ENCODE data around the gene SLC29A3. TPM values are rescaled to one million over a fixed set of nuclear protein-coding genes. Genes with fewer than 3 reads are reported as not detected.

The SLC29A3 gene
- total and polyA plus RNA-seq, 7 donors = 0.64 to 2.2 (median 0.81) TPM

- no peak for DNase-seq
- Histone ChIP-seq H3K4me3 (no peak overlapping the region), H3K9me3 (no peaks in the 10 kb centered on the region), H3K27me3 (ENCODE audit: insufficient read depth in 3 of 3, low read length in 2 of 3) (no peaks in the 10 kb centered on the region), H3K27ac (no peak overlapping the region), H3K4me1 (no peaks in the 10 kb centered on the region), H3K36me3 (ENCODE audit: insufficient read depth in 1 of 2, low read depth in 1 of 2) (peaks cover 0 to 3% of the 10 kb centered on the region in 2 donors)
- TF ChIP-seq CTCF (IDR thresholded peaks at IDR 0.05) = no peak
- WGBS, 3 donors = 75 to 86% (median 77%) methylated on average over 2 of the region's 2 CpGs
- no peak for ATAC-seq
- intact Hi-C loops (cut with DNase I) = no loop called here
These were observed 48.2 kb downstream of the SLC29A3 start for GRCh38 chr10:71367271-71367670.

- ATAC-seq (no peak), DNase-seq (no peak)
- H3K9me3 ChIP-seq = no peaks in the 10 kb centered on the region
- no peaks in the 10 kb centered on the region for H3K4me1 ChIP-seq
- H3K27ac ChIP-seq = no peak overlapping the region
- no peaks in the 10 kb centered on the region for H3K27me3 ChIP-seq (ENCODE audit: insufficient read depth in 3 of 3, low read length in 2 of 3)
- 91 to 100% (median 96%) methylated on average over 1 of the region's 1 CpG for WGBS, 3 donors
- intact Hi-C loops (cut with DNase I) = no loop called here
- no peak for TF ChIP-seq CTCF (IDR thresholded peaks at IDR 0.05)
- H3K36me3 ChIP-seq (ENCODE audit: insufficient read depth in 1 of 2, low read depth in 1 of 2) = no peaks in the 10 kb centered on the region
- H3K4me3 ChIP-seq = no peak overlapping the region
These were observed 49.1 kb downstream of the SLC29A3 start for GRCh38 chr10:71368176-71368575.

- Histone ChIP-seq H3K4me1 (no peaks in the 10 kb centered on the region), H3K9me3 (no peaks in the 10 kb centered on the region), H3K4me3 (no peak overlapping the region), H3K27me3 (ENCODE audit: insufficient read depth in 3 of 3, low read length in 2 of 3) (no peaks in the 10 kb centered on the region), H3K27ac (no peak overlapping the region), H3K36me3 (ENCODE audit: insufficient read depth in 1 of 2, low read depth in 1 of 2) (no peaks in the 10 kb centered on the region)
- WGBS, 3 donors = 64 to 71% (median 65%) methylated on average over 2 of the region's 2 CpGs
- intact Hi-C loops (cut with DNase I) = no loop called here
- DNase-seq = no peak
- ATAC-seq = no peak
- no peak for TF ChIP-seq CTCF (IDR thresholded peaks at IDR 0.05)
These were observed 49.6 kb downstream of the SLC29A3 start for GRCh38 chr10:71368643-71369042.

GRCh38 chr10:71369602-71370001 lies 50.5 kb downstream of the SLC29A3 start:
- Histone ChIP-seq H3K4me3 (no peak overlapping the region), H3K27ac (no peak overlapping the region), H3K27me3 (ENCODE audit: insufficient read depth in 3 of 3, low read length in 2 of 3) (no peaks in the 10 kb centered on the region), H3K9me3 (no peaks in the 10 kb centered on the region), H3K36me3 (ENCODE audit: insufficient read depth in 1 of 2, low read depth in 1 of 2) (no peaks in the 10 kb centered on the region), H3K4me1 (no peaks in the 10 kb centered on the region)
- DNase-seq = no peak
- intact Hi-C loops (cut with DNase I) = loop anchor here in 1 of 2 donors (5.0 kb wide), 1 partner anchor 42 kb away; no protein-coding TSS in a partner anchor
- no peak for ATAC-seq
- 89 to 90% (median 89%) methylated on average over 1 of the region's 1 CpG for WGBS, 3 donors
- TF ChIP-seq CTCF (IDR thresholded peaks at IDR 0.05) = no peak

- DNase-seq = no peak
- Histone ChIP-seq H3K27ac (no peak overlapping the region), H3K27me3 (ENCODE audit: insufficient read depth in 3 of 3, low read length in 2 of 3) (no peaks in the 10 kb centered on the region), H3K4me3 (no peak overlapping the region), H3K9me3 (no peaks in the 10 kb centered on the region), H3K4me1 (no peaks in the 10 kb centered on the region), H3K36me3 (ENCODE audit: insufficient read depth in 1 of 2, low read depth in 1 of 2) (no peaks in the 10 kb centered on the region)
- ATAC-seq = no peak
- WGBS, 3 donors = 79 to 92% (median 90%) methylated on average over 3 of the region's 3 CpGs
- TF ChIP-seq CTCF (IDR thresholded peaks at IDR 0.05) = no peak
- intact Hi-C loops (cut with DNase I) = loop anchor here in 1 of 2 donors (5.0 kb wide), 1 partner anchor 43 kb away; no protein-coding TSS in a partner anchor
These were observed 51.0 kb downstream of the SLC29A3 start for GRCh38 chr10:71370031-71370430.

Data from psoas muscle (tissue), 8 donors.